GM12801 (cell line): ENCODE results near the gene KDM4E.
"Not testable (repeated sequence)": the region's sequence is repeated elsewhere in the genome, so short reads cannot be mapped to it uniquely, and the experiment has no call there.

Experiments used
- CTCF ChIP-seq: IDR thresholded peaks from one replicate; pipeline ENCODE4 v1.5.1; 2011; ENCODE audit warnings: control low read depth; ENCODE audit not compliant: insufficient read length; ENCODE audit errors: extremely low read depth

The KDM4E gene

GRCh38 chr11:95042906-95043305 lies 17.8 kb downstream of the KDM4E start:
- no peak for TF ChIP-seq CTCF

GRCh38 chr11:95044010-95044409 lies 19.0 kb downstream of the KDM4E start:
- no peak for TF ChIP-seq CTCF

DNA sequence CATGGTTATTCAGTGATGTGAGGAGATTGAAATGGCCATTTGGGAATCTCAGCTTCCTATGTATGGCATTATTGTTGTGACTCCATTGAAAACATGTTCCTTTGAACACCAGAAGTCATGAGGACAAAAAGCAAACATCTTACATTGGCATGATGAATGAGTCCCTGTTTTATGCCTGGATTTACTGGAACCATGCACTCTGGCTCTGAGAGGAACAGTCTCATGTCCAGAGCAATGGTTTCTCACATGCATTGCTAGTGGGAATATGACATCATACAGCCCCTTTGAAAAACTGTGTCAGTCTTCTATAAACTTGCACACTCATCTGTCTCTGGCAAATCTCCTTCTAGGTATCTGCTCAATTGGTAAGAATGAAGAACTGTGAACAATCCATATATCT lies 20.8 kb downstream of the KDM4E start:
- TF ChIP-seq CTCF = no peak

GRCh38 chr11:95049122-95049521 lies 24.1 kb downstream of the KDM4E start, which contains the start of gene KDM4F:
TSS of gene KDM4F (plus strand) at chr11:95049422.
- TF ChIP-seq CTCF = not testable (repeated sequence)

DNA sequence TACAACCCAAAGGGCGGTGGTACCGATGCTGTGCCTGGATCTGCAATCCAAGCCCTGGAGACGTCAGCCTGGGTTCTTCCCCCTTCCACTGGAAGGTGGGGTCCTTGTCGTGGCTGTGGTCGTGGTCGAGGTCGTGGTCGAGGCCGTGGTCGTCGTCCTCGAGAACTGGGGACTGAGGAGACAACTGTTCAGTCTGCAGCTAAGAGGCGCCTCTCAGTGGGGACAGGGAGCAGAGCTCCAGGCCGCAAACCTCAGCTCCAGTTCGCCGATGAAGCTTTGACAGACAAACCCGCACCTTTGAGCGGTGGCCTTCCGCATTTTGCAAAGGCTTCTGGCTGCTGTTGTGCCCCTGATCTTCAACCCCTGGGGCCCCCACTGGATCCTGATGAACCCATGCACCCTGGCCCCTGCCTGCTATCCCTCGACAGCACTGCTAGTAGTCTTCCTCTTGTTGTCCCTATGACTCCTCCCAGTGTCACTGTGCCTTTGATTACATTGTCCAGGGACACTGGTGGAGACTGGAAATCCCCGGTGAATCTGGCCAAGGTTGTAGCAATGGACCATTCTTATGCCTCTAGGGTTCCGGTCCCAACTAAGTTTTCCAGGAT lies 25.6 kb downstream of the KDM4E start:
- TF ChIP-seq CTCF = no peak

DNA sequence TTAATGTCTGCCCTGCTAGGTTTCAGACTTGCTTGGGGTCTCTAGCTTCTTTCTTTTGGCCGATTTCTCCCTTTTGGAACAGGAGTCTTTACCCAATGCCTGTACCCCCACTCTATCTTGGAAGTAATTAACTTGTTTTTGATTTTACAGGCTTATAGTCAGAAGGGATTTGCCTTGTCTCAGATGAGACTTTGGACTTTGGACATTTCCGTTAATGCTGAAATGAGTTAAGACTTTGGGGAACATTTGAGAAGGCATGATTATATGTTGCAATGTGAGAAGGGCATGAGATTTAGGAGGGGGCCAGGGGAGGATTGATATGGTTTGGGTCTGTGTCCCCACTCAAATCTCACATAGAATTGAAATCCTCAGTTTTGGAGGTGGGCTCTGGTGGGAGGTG lies 29.3 kb downstream of the KDM4E start:
- TF ChIP-seq CTCF = no peak

DNA sequence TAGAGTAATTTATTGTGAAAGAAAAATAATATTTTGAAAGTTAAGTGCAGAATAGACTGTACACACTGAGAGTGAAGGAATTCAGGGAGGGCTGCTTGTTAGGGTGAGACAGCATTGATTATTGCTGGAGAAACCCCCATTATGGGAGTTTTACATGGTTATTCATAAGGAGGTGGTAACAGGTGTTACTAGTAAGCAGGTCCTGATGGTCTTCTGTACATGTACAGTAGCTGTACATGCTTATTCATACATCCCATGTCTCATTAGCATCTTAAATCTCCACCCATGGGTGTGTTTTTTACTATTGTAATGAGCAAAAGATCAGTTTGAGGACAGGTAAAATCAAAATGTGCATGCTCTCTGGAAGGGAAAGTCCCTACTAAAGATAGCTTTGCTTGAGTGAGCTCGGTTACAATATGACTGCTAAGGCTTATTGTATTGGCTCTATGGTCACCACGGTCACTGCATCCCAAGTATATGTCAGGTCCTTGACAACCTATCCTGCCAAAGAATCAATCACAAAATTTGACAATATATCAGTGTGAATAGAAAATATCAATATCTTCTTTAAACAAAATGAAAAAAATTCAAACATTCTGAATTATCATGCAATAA lies 30.3 kb downstream of the KDM4E start:
- TF ChIP-seq CTCF = no peak
